Stimulated activated CD8-positive, alpha-beta memory T cell treated with anti-CD3 and anti-CD28 coated beads, Interleukin-15, amount 100 ng/mL, for 24 hours (primary cell): Measurements from ENCODE around the gene HIBADH.
"Not testable (repeated sequence)": the region's sequence is repeated elsewhere in the genome, so short reads cannot be mapped to it uniquely, and the experiment has no call there.

Source experiments
- DNase-seq: peaks from one replicate; pipeline ENCODE4 v3.0.0-alpha.2; 2020; ENCODE audit warnings: low read depth

HIBADH gene

DNA sequence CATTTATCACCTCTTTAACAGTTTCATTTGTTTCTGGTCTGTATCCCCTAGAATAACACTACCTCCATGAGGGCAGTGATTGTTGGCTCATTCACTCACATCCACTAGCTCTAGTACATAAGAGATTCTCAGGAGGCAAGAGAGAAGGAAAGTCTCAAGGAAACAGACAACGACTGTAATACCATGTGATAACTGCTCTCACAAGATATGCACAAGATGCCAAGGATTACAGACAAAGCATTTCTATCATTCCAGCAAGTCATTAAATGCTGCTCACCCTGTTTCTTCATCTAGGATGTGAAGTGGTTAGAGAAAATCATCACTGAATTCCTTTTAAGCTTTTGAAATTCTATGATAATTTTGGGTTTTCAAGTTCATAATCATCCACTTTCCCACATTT lies 115.3 kb downstream of the HIBADH start:
- DNase-seq = no peak

DNA sequence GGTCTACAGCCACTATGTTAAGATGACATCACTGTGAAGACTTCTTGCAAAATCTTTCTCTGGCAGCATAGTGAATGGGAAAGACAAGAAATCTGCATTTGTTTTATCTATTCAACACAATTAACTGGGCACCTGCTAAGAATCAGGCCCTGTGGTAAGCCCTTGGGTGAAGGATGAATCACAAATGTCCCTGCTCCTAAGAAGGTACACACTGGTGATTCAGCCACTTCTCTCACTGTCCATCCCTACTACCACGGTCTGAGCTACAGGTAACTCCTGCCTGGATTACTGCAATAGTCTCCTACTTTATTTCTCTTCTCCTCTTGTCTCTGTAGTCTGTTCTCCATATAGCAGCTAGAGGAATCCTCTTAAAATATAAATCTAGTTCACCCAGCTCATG lies 116.1 kb downstream of the HIBADH start:
- no peak for DNase-seq

DNA sequence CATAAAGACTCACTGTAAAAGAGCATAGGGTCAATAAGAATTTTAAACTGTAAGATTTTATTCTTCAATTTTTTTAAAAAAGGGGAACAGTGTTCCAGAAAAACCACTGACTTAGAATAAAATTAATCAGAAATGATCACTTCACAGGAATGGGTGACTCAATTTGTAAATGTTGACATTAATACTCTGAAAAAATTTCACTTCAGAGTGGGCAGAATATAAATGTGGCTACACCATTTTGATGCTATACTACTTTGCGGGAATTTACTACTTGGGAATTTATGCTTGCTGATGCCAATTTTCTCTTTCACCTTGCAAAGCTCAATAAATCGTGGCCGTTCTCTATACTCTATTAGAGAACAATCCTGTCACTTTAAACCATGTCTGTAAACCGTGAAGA lies 126.9 kb downstream of the HIBADH start:
- no peak for DNase-seq

DNA sequence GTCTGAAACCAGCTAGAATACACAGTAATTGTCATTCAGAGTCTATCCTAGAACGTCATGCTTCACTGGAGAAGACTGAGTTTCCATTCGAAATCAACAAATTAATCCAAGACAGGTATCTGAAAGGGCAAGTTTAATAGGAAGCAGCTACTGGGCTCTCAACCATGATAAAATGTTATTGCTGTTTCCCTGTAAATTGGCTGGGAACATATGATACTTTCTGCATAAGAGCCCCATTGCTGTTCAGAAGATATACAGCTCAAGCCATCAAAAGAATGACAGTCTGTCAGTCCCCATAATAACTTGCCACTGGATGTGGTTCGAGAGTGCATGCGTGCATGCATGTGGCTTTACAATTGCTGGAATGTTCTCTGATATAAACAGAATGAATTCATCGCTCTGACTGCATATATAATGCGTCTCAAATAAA lies 129.0 kb downstream of the HIBADH start:
- no peak for DNase-seq

DNA sequence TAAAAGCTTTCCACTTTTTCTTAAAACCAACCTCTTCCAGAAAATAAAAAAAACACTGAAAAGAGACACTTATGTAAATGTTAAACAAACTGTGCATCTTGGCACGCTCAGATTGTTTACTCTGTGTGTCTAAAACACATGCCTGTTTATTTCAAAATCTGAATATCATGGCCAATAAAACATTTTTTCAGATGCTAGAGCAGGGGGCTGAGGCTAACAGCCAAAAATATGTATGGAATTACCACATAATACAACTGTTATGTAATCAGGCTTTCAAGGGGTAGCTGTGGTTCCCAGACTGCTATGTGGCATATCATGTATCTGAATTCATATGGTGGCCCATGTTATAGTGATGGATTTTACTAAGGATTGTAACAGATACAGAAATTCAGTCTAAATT lies 130.4 kb downstream of the HIBADH start:
- no peak for DNase-seq

DNA sequence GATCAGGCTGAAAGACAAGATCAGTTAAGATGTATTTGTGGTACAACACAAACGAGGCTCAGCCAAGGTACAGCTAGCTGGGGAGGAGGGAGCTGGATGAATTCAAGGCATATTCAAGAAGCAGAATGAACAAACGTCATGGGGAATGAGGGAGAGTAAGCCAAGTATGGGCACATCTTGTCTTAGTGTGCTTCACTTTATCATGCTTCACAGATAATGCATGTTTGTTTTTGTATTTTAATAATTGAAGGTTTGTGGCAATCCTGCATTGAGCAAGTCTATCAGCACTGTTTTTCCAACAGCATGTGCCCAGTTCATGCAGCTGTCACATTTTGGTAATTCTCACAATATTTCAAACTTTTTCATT lies 135.4 kb downstream of the HIBADH start:
- DNase-seq = no peak

DNA sequence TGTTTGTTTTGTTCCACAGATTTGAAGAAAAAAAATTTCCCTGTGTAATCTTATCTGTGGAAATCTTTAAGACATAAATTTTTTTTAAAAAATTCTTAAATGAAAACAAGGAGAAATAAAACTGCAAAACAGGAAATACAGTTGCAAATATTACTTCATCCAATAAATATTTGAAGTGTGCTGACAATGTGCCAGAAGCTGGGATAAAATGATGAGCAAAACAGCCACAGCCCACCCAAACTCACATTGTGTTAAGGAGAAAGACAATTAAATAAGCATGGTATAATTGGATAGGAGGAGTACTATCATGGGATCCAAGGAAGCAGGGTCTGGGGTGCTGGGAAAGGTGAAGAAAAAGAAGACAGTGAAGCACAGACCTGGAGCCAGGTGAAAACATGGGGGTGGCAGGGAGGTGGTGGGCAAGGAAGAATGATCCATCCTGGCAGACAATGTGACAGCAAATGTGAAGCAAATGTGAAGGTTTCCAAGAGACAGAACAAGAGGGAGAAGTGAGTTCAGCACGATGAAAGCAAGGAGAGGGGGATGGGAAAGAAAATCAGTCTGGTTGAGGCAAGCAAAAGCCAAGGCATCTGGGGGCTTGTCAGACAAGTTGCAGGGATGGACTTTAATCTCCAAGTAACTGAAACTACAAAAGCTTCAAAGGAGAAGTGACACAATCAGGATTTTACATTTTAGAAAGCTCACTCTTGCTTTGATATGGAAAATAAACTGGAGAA lies 135.9 kb downstream of the HIBADH start:
- no peak for DNase-seq

DNA sequence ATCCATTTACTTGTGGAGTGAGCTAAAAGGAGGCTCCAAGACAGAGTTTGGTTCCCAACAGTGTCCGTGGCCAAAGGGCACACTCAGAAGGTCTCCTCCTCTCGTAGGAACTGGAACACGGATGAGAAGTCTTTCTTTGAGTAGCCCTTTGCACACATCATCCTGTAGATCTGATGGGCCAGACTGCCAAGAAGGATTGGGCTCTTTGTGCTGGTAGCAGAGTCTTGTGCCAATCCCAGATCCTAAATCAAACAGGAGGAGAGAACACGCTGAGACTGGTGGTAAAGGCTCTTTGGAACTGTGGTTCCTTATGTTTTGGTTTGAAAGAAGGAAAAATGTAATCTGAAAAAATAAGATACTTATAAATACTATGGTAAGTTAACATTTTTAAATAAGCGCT lies 136.6 kb downstream of the HIBADH start:
- DNase-seq = no peak

DNA sequence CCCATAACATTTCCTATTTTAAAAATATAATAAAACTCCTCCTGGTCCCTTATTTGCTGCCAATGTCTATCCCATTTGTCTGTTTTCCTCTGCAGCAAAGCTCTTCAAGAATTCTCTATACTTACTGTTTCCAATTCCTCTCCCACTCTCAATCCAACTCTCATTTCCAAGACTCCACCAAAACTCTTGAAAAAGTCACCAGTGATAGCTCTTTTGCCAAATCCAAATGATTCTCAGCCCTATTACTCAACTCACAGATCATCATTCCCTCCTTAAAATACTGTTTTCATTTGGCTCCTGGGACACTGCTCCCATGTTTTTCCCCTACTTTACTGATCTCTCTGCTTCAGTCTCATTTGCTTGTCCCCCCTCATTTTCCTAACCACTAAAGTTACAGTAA lies 139.4 kb downstream of the HIBADH start:
- no peak for DNase-seq

DNA sequence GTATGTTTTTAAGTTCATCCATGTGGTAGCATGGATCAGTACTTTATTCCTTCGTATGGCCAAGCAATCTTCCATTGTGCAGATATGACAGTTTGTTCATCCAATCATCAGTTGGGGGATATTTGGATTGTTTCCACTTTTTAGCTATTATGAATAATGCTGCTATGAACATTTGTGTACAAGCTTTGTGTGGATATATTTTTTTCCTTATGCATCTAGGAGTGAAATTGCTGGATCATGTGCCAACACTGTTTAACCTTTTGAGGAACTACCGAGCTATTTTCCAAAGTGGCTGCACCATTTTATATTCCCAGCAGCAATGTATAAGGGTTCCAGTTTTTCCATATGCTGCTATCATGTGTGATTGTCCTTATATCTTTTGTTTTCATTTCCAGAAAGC lies 140.1 kb downstream of the HIBADH start:
- DNase-seq = no peak

DNA sequence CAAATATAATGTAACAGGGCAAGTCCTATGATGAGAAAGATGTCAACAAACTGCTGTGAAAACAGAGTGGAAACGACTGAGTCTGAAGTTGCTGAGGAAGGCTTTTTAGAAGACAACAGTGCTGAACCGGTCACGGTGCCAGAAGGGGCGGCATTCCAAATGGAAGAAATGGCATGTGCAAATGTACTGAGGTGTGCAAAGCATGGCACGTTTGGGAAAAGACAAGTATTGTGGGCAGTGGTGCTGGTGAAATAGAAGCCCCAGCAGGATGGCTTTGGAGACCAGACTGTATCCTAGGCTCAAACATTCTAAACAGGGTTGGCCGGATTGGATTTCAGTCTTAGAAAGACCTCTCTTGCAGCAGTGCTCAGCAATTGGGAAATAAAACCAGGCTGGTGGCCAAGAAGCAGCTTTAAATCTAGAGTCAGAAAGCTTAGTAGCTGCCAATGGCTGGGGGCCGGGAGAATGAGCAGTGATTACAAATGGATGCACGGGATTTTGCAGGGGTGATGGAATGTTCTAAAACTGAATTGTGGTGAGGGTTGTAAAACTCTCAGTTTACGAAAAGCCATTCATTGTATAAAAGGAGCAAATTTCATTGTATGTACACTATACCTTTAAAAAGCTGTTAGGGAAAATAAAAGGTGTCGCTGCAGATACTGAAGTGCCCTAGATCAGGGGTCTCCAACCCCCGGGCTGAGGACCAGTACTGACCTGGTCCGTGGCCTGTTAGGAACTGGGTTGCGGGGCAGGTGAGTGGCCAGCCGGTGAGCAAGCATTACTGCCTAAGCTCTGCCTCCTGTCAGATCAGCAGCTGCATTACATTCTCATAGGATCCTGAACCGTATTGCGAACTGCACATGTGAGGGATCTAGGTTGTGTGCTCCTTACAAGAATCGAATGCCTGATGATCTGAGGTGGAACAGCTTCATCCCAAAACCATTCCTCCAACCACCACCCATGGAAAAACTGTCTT lies 141.6 kb downstream of the HIBADH start:
- DNase-seq = no peak

DNA sequence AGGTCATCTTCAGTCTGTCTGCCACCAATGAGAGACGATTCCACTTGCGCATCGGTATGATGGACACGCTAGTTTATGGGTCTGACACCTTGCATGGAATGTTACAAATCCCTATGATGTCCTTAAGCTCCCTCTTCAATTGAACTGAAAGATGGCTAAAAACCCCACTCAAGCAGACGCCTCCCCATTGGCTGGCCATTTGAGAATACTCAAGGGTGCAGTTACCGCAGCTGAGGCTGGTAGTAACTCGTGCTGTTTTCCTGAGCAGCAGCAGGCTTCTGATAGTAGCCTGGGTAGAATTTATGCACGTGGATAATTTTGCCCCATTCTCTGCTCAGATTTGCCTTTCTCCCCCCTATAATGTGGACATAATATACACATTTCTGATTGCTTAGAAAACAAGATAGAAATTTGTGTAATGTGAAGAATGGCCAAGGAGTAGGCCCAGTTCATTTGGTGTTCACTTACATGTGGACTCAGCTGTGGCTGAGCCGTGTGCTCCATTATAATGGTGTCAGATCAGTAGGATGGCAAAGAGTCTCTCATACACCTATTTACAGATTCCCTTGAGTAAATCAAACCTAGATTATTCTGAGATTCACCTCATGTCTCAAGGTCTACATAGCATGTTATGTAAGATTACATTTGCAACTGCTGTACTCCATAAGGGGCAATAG lies 142.8 kb downstream of the HIBADH start:
- no peak for DNase-seq

DNA sequence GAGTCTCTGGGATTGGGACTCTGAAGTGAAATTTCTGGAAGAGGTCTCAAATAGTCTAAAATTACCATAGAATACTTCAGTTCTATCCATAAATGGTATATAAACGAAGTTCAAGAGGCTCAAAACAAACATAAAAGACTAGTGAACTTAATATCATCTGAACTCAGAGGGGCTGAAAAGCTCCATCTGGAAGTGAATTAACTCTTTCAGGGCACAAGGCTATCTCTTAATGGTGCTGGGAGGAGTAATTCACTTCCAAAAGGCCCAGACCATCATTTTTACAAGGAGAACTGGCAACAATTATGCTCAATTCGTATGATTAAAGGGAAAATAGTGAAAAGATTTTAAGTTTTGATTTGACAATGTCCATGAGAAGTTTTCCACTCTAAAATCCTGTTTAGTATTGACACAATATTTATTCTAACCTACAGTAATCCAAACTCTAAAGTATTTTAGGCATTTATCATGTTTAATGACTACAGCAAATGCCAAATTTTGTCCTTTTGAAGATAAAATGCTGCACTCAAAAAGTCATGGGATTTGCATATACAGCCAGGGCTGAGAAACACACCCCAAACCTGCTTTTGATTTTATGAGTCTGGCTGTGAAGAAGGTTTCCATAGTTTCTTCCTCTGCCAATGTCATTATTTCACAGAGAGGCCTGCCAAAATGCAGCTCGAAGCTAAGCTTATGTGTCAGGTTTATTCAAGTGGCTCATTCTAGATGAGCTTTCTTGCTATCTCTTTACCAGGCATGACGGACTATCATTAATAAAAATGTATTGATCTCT lies 143.9 kb downstream of the HIBADH start:
- DNase-seq = no peak

DNA sequence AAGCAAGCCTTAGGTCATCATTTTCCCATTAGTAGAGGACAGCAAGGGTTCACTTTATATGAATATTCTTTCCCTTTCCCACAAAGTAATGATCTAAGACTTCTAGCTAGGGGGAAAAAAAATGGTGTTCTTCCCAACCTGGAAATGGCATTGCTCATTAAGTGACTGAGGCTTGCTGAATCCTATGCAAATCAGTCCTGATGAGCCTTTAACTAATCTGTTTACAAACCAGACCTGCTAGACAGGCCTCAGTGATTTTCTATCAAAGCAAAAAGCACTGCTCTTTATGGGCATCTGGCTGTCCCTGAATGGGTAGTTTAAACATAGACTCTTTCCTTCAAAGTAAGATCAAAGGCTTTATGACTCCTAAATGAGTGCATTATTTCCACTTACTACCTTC lies 146.3 kb downstream of the HIBADH start:
- no peak for DNase-seq

DNA sequence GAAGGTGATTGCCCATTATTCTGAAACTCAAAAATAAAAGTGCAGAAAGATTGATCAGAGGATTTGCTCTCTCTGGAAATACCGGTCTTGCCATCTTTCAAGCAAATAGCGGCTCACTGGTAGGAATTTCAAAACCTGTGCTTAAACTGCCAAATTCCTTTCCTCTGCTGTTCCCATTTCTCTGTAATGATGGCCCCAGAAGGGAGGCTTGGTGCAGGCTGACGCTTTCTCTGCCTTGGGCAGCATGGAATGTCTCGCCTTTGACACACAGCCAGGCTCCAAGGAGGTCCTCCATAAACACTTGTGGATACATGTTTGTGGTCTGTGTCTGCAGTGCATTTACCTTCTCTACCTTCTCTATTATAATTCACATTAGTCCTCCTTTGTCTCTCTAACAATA lies 146.8 kb downstream of the HIBADH start:
- DNase-seq = no peak

DNA sequence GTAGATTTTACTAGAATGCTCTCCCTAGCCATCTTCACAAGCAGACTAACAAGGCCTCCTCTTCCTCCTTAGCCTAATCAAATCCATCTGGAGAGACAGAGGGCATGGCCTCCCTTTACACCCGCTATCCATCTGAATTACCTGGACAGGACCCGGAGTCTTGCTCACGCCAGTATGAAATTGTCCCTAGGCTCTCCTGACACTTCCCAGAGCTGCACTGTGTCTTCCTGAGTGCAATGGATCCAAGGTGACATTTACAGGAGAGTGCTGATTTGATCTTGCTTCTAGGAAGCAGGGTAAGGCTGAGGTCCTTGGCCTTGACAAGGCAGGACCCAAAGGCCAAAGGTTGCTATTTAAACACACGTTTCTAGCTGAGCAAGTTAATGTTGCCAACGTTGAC lies 147.8 kb downstream of the HIBADH start:
- DNase-seq = no peak

DNA sequence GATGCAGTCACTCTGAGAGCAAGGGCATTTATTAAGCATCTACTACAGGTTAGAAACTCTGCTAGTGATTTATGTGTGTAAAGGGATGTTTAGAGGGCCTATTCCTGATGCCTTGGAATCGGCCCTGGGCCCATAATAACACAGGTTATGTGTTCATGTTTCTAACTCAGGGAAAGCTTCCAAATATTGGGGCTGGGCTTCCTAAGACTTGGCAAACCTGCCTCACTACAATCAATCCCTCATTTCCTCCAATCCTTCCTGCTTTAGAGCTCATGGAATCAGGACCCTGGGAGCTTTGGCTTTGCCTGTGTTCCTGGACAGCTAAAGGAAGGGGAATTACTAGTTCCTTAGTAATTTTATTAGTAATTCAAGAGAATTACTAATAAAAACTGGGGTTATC lies 148.8 kb downstream of the HIBADH start:
- DNase-seq = no peak

DNA sequence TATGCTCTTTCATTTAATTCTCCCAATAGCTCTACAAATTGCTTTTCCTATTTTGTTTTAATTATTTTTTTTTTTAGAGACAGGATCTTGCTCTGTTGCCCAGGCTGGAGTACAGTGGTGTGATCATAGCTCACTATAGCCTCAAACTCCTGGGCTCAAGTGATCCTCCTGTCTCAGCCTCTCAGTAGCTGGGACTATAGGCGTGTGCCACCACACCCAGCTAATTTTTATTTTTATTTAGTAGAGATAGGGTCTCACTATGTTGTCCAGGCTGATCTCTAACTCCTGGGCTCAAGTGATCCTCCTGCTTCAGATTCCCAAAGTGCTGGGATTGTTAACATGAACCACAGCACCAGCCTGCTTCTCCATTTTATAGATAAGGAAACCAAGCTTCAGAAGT lies 151.3 kb downstream of the HIBADH start:
- DNase-seq = not testable (repeated sequence)

DNA sequence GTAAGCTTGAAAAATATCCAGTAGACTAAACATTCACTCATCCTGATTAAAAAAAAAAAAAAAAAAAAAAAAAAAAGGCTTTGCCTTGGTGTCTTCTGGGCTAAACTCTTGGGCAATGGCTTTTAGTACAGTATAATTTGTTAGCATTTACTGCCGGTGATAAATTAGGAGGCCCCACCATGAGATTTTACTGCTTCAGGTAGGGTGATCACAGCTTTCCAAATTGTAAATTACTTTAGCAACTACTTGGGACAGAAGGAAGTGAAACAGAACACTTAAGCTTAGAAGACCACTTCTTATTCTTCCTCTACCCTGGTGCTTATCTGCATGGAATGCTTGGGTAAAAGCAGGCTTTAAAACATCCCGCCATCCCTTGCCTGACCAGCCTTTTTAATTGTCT lies 152.1 kb downstream of the HIBADH start:
- no peak for DNase-seq

DNA sequence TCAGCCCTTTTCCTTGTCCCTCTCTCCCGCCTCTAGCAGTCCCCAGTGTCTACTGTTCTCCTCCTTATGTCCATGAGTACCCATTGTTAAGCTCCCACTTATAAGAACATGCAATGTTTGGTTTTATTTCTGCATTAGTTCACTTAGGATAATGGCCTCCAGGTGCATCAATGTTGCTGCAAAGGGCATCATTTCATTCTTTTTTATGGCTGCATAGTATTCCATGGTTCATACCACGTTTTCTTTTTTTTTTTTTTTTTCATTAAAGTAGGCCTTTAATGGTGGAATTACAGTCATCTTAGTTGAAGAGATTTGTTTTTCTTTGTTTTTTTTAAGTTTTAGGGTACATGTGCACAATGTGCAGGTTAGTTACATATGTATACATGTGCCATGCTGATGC lies 160.8 kb downstream of the HIBADH start:
- not testable (repeated sequence) for DNase-seq

DNA sequence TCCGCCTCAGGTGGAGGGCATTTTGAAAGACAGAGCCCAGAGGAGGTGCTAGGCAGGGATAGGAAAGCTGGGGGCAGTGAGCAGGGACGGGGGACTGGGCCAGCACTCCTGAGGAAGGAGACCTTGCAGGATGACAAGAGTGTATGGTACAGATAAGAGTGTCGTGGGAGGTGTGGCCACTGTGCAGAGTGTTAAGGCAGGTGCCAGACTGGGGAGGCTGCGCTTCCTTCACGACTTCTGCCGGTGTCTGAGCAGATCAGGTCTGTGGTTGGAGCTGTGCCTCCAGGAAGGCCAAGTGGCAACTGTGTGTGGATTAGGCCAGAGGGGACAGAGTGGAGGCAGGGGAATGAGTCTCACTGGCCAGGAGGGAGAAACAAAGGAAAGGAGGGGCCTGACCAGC lies 161.7 kb downstream of the HIBADH start:
- DNase-seq = no peak

DNA sequence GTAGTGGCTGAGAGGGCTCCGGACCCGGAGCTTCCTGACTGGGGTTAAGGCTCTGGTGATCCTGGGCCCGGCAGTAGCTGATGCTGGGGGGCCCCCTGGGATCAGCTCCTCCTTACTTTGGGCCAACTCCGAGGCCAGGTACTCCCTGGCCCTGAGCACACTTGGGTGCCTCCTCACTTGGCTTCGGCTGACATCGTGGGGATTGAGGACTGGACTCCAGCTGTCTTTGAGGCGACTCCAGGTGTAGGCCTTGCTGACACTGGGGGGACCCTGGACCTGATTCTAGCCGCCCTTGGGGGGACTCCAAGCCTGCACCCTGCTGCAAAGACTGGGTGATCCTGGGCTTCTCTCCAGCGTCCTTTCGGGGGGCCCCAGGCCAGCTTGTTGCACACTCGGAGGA lies 170.5 kb downstream of the HIBADH start:
- DNase-seq = no peak
